HUES48 (cell line): ENCODE results near the gene DNAJC6.

Experiments
- H3K27ac ChIP-seq: one replicate; pipeline ENCODE4 v1.7.0; 2013; ENCODE audit warnings: low read depth, low read length, inconsistent platforms
- H3K27me3 ChIP-seq: 2 replicates; pipeline ENCODE4 v1.6.1; 2013; ENCODE audit warnings: mild to moderate bottlenecking, low read length; ENCODE audit not compliant: control insufficient read depth, insufficient read depth
- H3K36me3 ChIP-seq: 2 replicates; pipeline ENCODE4 v1.6.1; 2013; ENCODE audit warnings: low read length; ENCODE audit not compliant: control insufficient read depth, insufficient read depth
- H3K4me1 ChIP-seq: 2 replicates; pipeline ENCODE4 v1.6.1; 2013; ENCODE audit warnings: mild to moderate bottlenecking, low read length; ENCODE audit not compliant: control insufficient read depth, insufficient read depth
- H3K4me3 ChIP-seq: 2 replicates; pipeline ENCODE4 v1.5.1; 2013; ENCODE audit warnings: mild to moderate bottlenecking, low read depth, low read length
- H3K9ac ChIP-seq: 2 replicates; pipeline ENCODE4 v1.6.1; 2013; ENCODE audit warnings: mild to moderate bottlenecking, low read depth, low read length, moderate library complexity
- H3K9me3 ChIP-seq: 2 replicates; pipeline ENCODE4 v1.6.1; 2013; ENCODE audit warnings: low read length; ENCODE audit not compliant: control insufficient read depth, insufficient read depth

Gene DNAJC6

DNA sequence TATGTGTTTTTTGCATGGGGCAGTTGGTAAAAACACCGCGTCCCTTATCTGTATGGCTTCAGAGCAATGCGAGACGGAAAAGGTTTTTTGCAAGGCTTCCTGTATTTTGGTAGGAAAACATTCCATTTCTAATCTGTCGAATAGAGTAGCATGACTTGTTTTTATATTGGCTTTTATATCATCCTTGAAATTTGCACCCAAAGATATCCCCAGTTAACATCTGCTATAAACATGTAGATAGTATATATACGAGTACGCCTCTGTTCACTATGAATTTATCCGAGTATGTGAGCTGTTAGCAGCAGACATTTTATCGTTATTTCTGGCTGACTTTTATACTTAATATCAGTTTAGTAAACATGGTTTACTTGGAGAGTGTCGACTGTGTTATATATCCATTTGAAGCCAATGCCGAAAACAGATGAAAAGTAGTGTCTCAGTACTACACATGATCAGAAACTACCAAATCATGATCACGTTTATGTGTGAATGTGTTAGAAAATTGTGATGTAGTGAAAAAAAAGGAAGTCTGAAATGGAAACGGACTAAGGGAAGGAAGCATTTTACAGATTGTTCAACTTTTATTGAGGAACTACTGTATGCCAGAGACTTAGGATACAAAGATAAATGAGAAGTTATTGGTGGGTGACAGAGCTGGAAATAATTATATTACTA is 112.1 kb downstream of the DNAJC6 start:
- Histone ChIP-seq H3K4me1 (peaks cover 63% of the 10 kb centered on the region), H3K9ac (peak overlapping the region; percentile 96), H3K36me3 (peaks cover 9% of the 10 kb centered on the region), H3K9me3 (no peaks in the 10 kb centered on the region; the same call in 1 of the 2 replicates), H3K4me3 (peak overlapping the region; percentile 91), H3K27ac (peak overlapping the region; percentile 98), H3K27me3 (no peaks in the 10 kb centered on the region)

DNA sequence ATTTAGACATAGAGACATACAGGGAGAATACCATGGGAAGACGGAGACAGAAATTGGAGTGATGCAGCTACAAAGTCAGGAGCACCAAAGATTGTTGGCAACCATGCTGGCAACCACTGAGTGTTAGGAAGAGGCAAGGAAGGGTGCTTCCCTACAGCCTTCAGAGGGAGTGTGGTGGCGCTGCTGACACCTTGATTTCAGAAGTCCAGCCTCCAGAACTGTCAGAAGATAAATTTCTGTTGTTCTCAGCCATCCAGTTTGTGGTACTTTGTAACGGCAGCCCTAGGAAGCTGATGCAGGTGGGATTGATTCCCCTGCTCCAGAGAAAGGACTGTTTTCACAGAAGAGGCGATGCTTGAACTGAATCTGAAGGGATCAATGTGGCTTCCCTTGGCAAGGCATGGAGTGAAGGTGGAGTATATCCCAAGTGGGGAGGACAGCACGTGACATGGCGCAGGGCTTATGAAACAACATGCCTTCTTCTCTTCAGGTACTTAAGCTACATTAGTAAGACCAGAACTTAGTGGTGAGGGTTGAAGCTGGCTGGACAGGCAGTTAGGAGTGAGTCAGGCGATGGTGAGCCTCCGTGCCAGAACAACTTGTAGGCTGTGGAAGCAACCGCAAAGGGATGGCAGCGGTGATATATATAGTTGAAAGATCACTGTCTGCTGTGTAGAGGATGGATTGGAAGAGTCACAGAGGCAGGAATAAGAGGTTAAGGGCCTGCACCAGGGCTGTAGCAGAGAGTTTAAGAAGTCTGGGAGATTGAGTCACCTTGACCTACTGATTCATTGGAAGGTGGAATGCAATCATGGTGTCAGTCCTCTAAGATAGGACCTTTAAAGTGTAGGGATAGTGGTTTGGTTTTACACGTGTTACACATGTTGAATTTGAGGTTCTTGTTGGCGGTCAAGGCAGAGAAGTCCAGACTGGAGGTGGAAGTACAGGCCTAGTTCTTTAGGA is 113.2 kb downstream of the DNAJC6 start:
- Histone ChIP-seq H3K4me1 (peaks cover 58% of the 10 kb centered on the region), H3K27ac (no peak overlapping the region), H3K9me3 (no peaks in the 10 kb centered on the region; the same call in 1 of the 2 replicates), H3K9ac (no peak overlapping the region), H3K36me3 (peaks cover 17% of the 10 kb centered on the region), H3K4me3 (peak overlapping the region; percentile 91), H3K27me3 (no peaks in the 10 kb centered on the region)

DNA sequence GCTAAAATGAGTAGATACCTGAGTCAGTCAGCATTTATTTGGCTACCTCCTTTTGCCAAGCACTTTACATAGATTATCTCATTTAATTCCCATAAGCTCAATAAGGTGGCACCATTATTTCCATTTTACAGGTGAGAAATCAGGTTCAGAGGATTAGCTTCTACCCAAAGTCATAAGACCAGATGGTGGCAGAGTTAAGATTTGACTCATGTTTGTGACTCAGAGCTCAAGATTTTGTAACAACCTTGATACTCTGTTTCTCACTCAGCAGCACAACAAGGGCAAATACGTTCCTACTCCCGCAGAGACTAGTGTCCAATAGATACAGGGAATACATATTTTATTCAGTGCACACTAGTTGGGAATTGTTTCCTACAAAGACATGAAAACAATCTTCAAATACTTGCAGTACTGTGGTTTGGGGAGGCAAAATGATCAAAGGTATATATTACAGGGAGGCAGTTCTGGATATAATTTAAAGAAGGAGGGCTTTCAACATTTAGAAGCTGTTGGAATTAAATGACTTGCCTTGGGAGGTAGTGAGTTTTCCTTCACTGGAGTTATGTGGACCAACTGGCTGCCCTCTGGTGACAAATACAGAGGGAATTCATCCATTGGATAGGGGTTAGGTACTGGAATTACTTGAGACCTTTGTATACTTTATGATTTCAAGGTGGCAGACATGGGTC is 114.7 kb downstream of the DNAJC6 start:
- H3K27ac ChIP-seq = peak overlapping the region; percentile 59
- H3K27me3 ChIP-seq = no peaks in the 10 kb centered on the region
- no peak overlapping the region for H3K4me3 ChIP-seq
- no peaks in the 10 kb centered on the region for H3K9me3 ChIP-seq
- H3K36me3 ChIP-seq = peaks cover 26% of the 10 kb centered on the region
- no peak overlapping the region for H3K9ac ChIP-seq
- H3K4me1 ChIP-seq = peaks cover 50% of the 10 kb centered on the region

DNA sequence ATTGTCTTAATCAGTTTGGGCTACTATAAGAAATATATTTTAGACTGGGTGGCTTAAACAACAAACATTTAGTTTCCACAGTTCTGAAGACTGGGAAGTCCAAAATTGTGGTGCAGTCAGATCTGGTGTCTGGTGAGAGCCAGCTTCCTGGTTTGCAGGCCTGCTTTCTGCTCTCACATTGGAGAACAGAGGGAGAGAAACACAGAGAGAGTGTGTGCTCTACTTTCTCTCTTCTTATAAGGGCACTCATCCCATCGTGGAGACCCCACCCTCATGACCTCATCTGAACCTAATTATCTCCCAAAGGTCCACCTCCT is 115.2 kb downstream of the DNAJC6 start:
- Histone ChIP-seq H3K4me1 (peaks cover 47% of the 10 kb centered on the region), H3K4me3 (no peak overlapping the region), H3K27ac (peak overlapping the region; percentile 59), H3K9ac (no peak overlapping the region), H3K36me3 (peaks cover 26% of the 10 kb centered on the region), H3K9me3 (no peaks in the 10 kb centered on the region), H3K27me3 (no peaks in the 10 kb centered on the region)

DNA sequence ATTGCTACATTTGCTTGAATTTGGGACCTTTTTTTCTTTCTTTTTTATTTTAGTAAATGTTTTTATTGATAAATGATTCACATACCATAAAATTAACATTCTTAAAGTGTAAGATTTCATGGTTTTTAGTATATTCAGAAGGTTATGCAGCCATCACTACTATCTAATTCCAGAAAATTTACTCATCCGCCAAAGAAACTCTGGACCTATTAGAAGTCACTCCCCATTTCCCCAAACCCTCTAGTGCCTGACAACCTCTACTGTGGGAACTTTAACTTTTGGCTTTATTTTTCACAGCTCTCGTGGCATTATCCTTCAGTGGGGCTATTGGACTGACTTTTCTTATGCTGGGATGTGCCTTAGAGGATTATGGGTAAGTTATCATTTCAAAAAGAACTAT is 115.7 kb downstream of the DNAJC6 start:
- Histone ChIP-seq H3K9ac (no peak overlapping the region; the same call in 1 of the 2 replicates), H3K9me3 (no peaks in the 10 kb centered on the region), H3K27me3 (no peaks in the 10 kb centered on the region), H3K4me3 (no peak overlapping the region), H3K27ac (peak overlapping the region; percentile 89), H3K4me1 (peaks cover 47% of the 10 kb centered on the region), H3K36me3 (peaks cover 31% of the 10 kb centered on the region)

DNA sequence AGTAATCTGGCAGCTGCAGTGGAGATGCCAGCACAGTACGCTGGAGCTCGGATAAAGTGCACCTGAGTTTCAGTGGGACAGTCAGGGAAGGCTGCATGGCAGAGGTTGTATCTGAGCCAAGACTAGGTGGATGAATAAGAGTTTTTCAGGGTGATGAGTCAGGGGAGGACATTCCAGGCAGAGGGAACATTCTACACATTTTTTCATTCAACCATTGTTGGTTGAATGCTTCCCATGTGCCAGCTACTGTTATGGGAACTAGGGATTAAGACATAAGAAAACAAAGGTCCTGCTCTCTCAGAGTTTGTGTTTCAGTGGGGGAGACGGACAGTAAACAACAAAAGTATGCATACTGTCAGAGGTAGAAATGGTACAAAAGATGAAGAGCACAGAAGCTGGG is 116.4 kb downstream of the DNAJC6 start:
- Histone ChIP-seq H3K4me1 (peaks cover 47% of the 10 kb centered on the region), H3K9me3 (no peaks in the 10 kb centered on the region), H3K27me3 (no peaks in the 10 kb centered on the region), H3K9ac (peak overlapping the region; percentile 27), H3K27ac (peak overlapping the region; percentile 89), H3K4me3 (no peak overlapping the region), H3K36me3 (peaks cover 38% of the 10 kb centered on the region)

DNA sequence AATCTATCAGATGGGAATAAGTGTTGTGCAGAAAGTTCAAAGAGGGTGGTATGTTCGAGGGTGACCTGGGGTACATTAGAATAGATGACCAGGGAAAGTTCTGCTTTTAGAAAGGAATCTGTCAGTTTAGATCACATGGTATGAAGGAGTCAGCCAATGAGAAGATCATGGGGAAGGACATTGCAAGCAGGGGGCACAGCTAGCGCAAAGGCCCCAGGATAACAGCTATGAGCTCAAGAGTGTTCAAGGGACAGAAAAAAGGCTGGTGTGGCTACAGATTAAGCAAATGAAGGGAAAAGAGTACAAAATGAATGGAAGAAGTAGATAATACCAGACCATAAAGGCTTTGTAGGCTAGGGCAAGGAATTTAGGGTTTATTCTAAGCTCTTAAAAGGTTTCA is 119.7 kb downstream of the DNAJC6 start:
- H3K27ac ChIP-seq = no peak overlapping the region
- H3K36me3 ChIP-seq = peaks cover 47% of the 10 kb centered on the region
- H3K9me3 ChIP-seq = no peaks in the 10 kb centered on the region
- H3K27me3 ChIP-seq = no peaks in the 10 kb centered on the region
- H3K9ac ChIP-seq = no peak overlapping the region
- H3K4me3 ChIP-seq = no peak overlapping the region
- peaks cover 44% of the 10 kb centered on the region for H3K4me1 ChIP-seq

DNA sequence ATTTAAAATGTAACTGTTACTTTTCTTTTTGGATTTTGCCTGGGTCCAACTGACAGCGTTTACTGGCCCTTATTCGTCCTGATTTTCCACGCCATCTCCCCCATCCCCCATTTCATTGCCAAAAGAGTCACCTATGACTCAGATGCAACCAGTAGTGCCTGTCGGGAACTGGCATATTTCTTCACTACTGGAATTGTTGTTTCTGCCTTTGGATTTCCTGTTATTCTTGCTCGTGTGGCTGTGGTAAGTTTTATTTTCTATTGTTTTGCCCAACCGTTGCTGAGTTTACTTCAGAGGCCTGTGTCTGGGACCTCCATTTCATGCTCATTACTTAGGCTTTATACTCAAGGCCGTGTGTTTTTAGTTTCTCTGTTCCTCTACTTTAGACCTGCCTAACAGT is 120.5 kb downstream of the DNAJC6 start:
- Histone ChIP-seq H3K9me3 (no peaks in the 10 kb centered on the region), H3K4me1 (peaks cover 37% of the 10 kb centered on the region), H3K27me3 (no peaks in the 10 kb centered on the region), H3K36me3 (peaks cover 47% of the 10 kb centered on the region), H3K4me3 (no peak overlapping the region), H3K27ac (peak overlapping the region; percentile 64), H3K9ac (no peak overlapping the region)

DNA sequence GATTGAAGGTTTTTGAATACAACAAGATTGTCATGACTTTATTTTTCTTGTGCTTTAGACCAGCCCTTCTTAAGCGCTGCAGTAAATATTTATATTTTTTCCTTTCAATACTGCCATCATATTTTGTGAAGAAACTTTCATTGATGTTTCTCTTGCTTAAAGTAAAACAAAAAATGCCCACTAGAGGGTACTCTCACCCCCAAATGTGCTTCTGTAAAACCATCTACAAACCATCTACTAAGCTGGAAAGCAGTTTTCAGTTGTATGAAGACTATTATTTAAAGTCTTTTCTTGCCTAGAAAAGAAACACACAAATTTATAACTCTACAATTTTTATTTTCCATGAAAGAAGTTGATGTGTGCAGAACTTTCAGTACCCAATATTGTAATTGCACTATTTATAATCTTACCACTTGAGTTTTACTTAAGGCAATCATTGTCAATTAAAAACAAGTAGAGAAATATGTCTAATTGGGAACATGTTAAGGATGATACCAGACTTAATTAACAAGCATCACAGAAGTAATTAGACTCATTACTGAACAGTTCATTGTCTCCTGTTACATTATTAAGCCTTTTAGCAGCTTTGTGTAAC is 121.9 kb downstream of the DNAJC6 start:
- peaks cover 23% of the 10 kb centered on the region for H3K4me1 ChIP-seq
- no peaks in the 10 kb centered on the region for H3K9me3 ChIP-seq
- no peak overlapping the region for H3K9ac ChIP-seq
- no peaks in the 10 kb centered on the region for H3K27me3 ChIP-seq
- H3K27ac ChIP-seq = peak overlapping the region; percentile 34
- H3K4me3 ChIP-seq = no peak overlapping the region
- peaks cover 40% of the 10 kb centered on the region for H3K36me3 ChIP-seq

DNA sequence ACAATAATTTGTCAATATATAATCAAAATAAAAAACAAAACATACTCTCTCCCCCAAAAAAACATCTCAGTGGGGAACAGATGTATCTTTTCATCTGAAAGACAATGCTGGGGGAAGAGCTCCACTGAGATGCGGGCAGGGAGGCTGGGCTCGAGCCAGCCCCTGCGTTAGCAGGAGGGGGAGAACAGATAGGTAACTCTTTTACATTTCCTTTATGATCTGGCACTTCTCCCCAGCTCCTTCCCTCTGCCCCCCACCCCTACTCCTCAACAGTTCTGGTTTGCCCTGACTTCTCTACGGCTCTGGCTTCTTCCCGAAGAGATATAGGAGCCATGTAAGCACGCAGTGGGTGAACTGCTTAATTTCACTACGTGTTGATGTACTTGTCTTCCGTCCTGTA is 123.6 kb downstream of the DNAJC6 start:
- Histone ChIP-seq H3K27ac (no peak overlapping the region), H3K4me1 (peaks cover 21% of the 10 kb centered on the region), H3K4me3 (no peak overlapping the region), H3K9ac (no peak overlapping the region), H3K9me3 (no peaks in the 10 kb centered on the region), H3K36me3 (peaks cover 26% of the 10 kb centered on the region), H3K27me3 (no peaks in the 10 kb centered on the region)
